ENCODE results near the gene SAMD4B.

DNA sequence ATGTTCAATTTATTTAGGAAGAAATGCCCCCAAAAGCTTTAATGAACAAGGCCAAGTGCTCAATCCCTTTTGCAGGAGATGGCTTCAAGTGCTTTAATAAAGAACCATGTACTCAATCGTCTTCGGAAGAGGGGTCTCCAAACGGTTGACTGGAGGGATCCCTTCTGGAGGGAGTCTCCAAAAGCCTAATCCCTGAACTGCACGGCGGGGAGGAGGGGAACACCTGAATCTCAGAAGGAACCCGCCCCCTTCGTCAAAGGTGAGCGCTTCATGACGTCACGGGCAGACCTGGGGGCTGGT is 48.2 kb downstream of the SAMD4B start:
- TF ChIP-seq POLR2AphosphoS5 (IDR thresholded peaks at IDR 0.05), result no peak
- TF ChIP-seq, protein P1, sequence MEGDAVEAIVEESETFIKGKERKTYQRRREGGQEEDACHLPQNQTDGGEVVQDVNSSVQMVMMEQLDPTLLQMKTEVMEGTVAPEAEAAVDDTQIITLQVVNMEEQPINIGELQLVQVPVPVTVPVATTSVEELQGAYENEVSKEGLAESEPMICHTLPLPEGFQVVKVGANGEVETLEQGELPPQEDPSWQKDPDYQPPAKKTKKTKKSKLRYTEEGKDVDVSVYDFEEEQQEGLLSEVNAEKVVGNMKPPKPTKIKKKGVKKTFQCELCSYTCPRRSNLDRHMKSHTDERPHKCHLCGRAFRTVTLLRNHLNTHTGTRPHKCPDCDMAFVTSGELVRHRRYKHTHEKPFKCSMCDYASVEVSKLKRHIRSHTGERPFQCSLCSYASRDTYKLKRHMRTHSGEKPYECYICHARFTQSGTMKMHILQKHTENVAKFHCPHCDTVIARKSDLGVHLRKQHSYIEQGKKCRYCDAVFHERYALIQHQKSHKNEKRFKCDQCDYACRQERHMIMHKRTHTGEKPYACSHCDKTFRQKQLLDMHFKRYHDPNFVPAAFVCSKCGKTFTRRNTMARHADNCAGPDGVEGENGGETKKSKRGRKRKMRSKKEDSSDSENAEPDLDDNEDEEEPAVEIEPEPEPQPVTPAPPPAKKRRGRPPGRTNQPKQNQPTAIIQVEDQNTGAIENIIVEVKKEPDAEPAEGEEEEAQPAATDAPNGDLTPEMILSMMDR (IDR thresholded peaks at IDR 0.05 in 8 of 11, conservative IDR thresholded peaks at IDR 0.05 in 3 of 11), result no peak
